ENCODE data around the gene SMIM13. TPM values are rescaled to one million over a fixed set of nuclear protein-coding genes. Genes with fewer than 3 reads are reported as not detected.
A peak's percentile ranks its signal among the peaks of the same experiment; 100 is the strongest.
"Not testable (repeated sequence)": the region's sequence is repeated elsewhere in the genome, so short reads cannot be mapped to it uniquely, and the experiment has no call there.

Gene SMIM13
- total RNA-seq, 1 donor: 15.5 TPM

DNA sequence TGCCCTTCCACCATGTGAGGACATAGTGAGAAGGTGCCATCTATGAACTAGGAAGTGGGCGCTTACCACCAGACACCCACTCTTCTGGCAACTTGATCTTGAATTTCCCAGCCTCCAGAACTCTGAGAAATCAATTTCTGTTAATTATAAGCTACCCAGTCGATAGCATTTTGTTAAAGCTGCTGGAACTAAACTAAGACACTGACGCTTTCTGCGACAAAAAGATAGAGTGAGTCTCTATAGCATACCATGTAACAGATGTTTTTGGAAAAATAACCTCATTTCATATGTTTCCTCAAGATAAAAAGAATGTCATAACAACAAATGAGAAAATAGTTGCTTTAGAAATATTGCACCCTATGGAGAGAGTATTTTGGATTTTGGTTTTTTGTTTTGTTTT is 15.4 kb upstream of the SMIM13 start:
- TF ChIP-seq, protein P1, sequence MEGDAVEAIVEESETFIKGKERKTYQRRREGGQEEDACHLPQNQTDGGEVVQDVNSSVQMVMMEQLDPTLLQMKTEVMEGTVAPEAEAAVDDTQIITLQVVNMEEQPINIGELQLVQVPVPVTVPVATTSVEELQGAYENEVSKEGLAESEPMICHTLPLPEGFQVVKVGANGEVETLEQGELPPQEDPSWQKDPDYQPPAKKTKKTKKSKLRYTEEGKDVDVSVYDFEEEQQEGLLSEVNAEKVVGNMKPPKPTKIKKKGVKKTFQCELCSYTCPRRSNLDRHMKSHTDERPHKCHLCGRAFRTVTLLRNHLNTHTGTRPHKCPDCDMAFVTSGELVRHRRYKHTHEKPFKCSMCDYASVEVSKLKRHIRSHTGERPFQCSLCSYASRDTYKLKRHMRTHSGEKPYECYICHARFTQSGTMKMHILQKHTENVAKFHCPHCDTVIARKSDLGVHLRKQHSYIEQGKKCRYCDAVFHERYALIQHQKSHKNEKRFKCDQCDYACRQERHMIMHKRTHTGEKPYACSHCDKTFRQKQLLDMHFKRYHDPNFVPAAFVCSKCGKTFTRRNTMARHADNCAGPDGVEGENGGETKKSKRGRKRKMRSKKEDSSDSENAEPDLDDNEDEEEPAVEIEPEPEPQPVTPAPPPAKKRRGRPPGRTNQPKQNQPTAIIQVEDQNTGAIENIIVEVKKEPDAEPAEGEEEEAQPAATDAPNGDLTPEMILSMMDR (IDR thresholded peaks at IDR 0.05; ENCODE audit: insufficient read depth, low read depth, low read length): no peak

GRCh38 chr6:11080296-11080695 is 13.3 kb upstream of the SMIM13 start:
- TF ChIP-seq, protein P1 (IDR thresholded peaks at IDR 0.05; ENCODE audit: insufficient read depth, low read depth, low read length): no peak
- DNase-seq (ENCODE audit: low read depth): no peak
- no peak overlapping the region for H3K4me3 ChIP-seq (ENCODE audit: low read depth, low read length)

More for the DNA sequence above, 15.4 kb upstream of the SMIM13 start:
- DNase-seq (ENCODE audit: low read depth): no peak
- H3K4me3 ChIP-seq (ENCODE audit: low read depth, low read length): no peak overlapping the region

GRCh38 chr6:11083491-11083890 is 10.1 kb upstream of the SMIM13 start:
- no peak overlapping the region for H3K4me3 ChIP-seq (ENCODE audit: low read depth, low read length)
- TF ChIP-seq, protein P1 (IDR thresholded peaks at IDR 0.05; ENCODE audit: insufficient read depth, low read depth, low read length): no peak
- DNase-seq (ENCODE audit: low read depth): peak; percentile 36

GRCh38 chr6:11083956-11084355 is 9.7 kb upstream of the SMIM13 start:
- no peak for DNase-seq (ENCODE audit: low read depth)
- no peak overlapping the region for H3K4me3 ChIP-seq (ENCODE audit: low read depth, low read length)
- TF ChIP-seq, protein P1 (IDR thresholded peaks at IDR 0.05; ENCODE audit: insufficient read depth, low read depth, low read length): no peak

- no peak overlapping the region for H3K4me3 ChIP-seq (ENCODE audit: low read depth, low read length)
- TF ChIP-seq, protein P1 (IDR thresholded peaks at IDR 0.05; ENCODE audit: insufficient read depth, low read depth, low read length): no peak
- peak; percentile 56 for DNase-seq (ENCODE audit: low read depth)
Measured at GRCh38 chr6:11085758-11086435, 7.7 kb upstream of the SMIM13 start.

- H3K4me3 ChIP-seq (ENCODE audit: low read depth, low read length); DNase-seq (ENCODE audit: low read depth): not testable (repeated sequence)
Measured at GRCh38 chr6:11087141-11087812, 6.4 kb upstream of the SMIM13 start.

GRCh38 chr6:11089695-11090094 is 3.9 kb upstream of the SMIM13 start:
- no peak for DNase-seq (ENCODE audit: low read depth)
- TF ChIP-seq, protein P1 (IDR thresholded peaks at IDR 0.05; ENCODE audit: insufficient read depth, low read depth, low read length): no peak
- no peak overlapping the region for H3K4me3 ChIP-seq (ENCODE audit: low read depth, low read length)

DNA sequence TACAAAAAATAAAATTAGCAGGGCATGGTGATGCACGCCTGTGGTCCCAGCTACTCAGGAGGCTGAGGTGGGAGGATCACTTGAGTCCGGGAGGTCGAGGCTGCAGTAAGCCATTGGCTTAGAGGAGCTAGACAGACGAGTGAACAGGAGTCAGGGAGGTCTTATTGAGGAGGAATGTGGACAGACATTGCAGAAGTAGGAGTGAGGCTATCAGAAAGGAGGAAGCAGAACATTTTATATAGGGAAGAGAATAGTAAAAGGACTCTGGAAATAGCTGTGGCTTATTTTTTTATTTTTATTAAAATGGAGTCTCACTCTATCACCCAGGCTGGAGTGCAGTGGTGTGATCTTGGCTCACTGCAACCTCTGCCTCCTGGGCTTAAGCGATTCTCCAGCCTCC is 2.5 kb upstream of the SMIM13 start:
- DNase-seq (ENCODE audit: low read depth); H3K4me3 ChIP-seq (ENCODE audit: low read depth, low read length): not testable (repeated sequence)

Measured in fibroblast of villous mesenchyme (primary cell).